GM23248 (cell line): ENCODE results near the gene SNX13.

Source experiments
- EZH2 ChIP-seq: fragments of 200-600 bp; sonication (generic); IDR thresholded peaks from 2 replicates; pipeline ENCODE4 v1.6.1; 2018; ENCODE audit warnings: antibody characterized with exemption, mild to moderate bottlenecking; ENCODE audit not compliant: insufficient read depth, poor library complexity, severe bottlenecking
- EZH2phosphoT487 ChIP-seq: fragments of 200-600 bp; sonication (generic); IDR thresholded peaks from 2 replicates; pipeline ENCODE4 v1.6.1; 2018; ENCODE audit warnings: antibody characterized with exemption, moderate library complexity, mild to moderate bottlenecking, low read depth; ENCODE audit not compliant: insufficient read depth

GRCh38 chr7:17845197-17845547 lies 95.1 kb downstream of the SNX13 start:
- TF ChIP-seq EZH2phosphoT487 (no peak), EZH2 (no peak)
